Panc1 (cell line): ENCODE results near the gene NDUFB11. TPM values are rescaled to one million over a fixed set of nuclear protein-coding genes. Genes with fewer than 3 reads are reported as not detected.
"Not testable (repeated sequence)": the region's sequence is repeated elsewhere in the genome, so short reads cannot be mapped to it uniquely, and the experiment has no call there.

Experiments used
- ATAC-seq: fragments of 200-7000 bp; cut with Tn5 transposase; 2 replicates; pipeline ENCODE4 v1.9.1; 2020; ENCODE audit warnings: mild to moderate bottlenecking, moderate library complexity
- BruUV-seq: library from RNA; stranded (reverse); fragments of 400-500 nt; replicated peaks from 2 replicates; lab custom pipeline; 2021; lab: Mats Ljungman, UMichigan
- CTCF ChIA-PET: fragments of 300-600 bp; sonication (Branson Sonifier 250); formaldehyde crosslinking; loops from one replicate; lab custom pipeline; 2022; ENCODE audit warnings: antibody characterized with exemption; lab: Charles Lee
- POLR2A ChIA-PET: fragments of 300-600 bp; sonication (Branson Sonifier 250); formaldehyde crosslinking; loops from one replicate; lab custom pipeline; 2022; ENCODE audit warnings: antibody characterized with exemption; lab: Charles Lee
- DNase-seq: peaks from one replicate; pipeline ENCODE4 v3.0.0-alpha.2; 2010; ENCODE audit warnings: low read depth, low spot score
- H3K27ac ChIP-seq: 2 replicates; pipeline ENCODE4 v1.5.1; 2011; ENCODE audit warnings: mild to moderate bottlenecking, low read length, inconsistent platforms
- H3K27me3 ChIP-seq: fragments of 200-500 bp; sonication (Bioruptor generic); 2 replicates; pipeline ENCODE4 v1.6.0; 2014; ENCODE audit warnings: low read length, inconsistent platforms; ENCODE audit not compliant: control insufficient read depth, insufficient read depth
- H3K36me3 ChIP-seq: fragments of 200-500 bp; sonication (Bioruptor generic); 2 replicates; pipeline ENCODE4 v1.5.1; 2014; ENCODE audit warnings: inconsistent platforms, mild to moderate bottlenecking, low read length, moderate library complexity; ENCODE audit not compliant: control insufficient read depth, insufficient read depth
- H3K4me1 ChIP-seq: 2 replicates; pipeline ENCODE4 v1.5.1; 2011; ENCODE audit warnings: inconsistent platforms, mild to moderate bottlenecking, low read length, moderate library complexity; ENCODE audit not compliant: control insufficient read depth, insufficient read depth
- H3K4me3 ChIP-seq, 2 experiments: 2 replicates each; pipeline ENCODE4 v1.5.1; 2011 to 2012; ENCODE audit warnings: low read depth in 2 of 2, low read length in 2 of 2, mild to moderate bottlenecking in 2 of 2, inconsistent platforms in 1 of 2, moderate library complexity in 1 of 2
- H3K9me3 ChIP-seq: fragments of 200-500 bp; sonication (Bioruptor generic); 2 replicates; pipeline ENCODE4 v1.5.1; 2014; ENCODE audit warnings: low read depth, mild to moderate bottlenecking, inconsistent platforms, low read length, moderate library complexity; ENCODE audit not compliant: control insufficient read depth, insufficient read depth
- POLR2AphosphoS5 ChIP-seq: IDR thresholded peaks from 2 replicates; pipeline ENCODE4 v1.6.1; 2012; ENCODE audit warnings: mild to moderate bottlenecking, low read depth, low read length, moderate library complexity
- REST ChIP-seq, 2 experiments: IDR thresholded peaks; 2 replicates each; pipeline ENCODE4 v1.6.1; 2011 to 2012; ENCODE audit warnings: low read depth in 2 of 2, control low read depth in 1 of 2, low read length in 1 of 2, mild to moderate bottlenecking in 1 of 2, moderate library complexity in 1 of 2; ENCODE audit not compliant: insufficient read depth in 1 of 2
- SIN3A ChIP-seq: IDR thresholded peaks from 2 replicates; pipeline ENCODE4 v1.6.1; 2012; ENCODE audit warnings: low read depth, mild to moderate bottlenecking, low read length, moderate library complexity, borderline replicate concordance; ENCODE audit not compliant: insufficient read depth
- TCF7L2 ChIP-seq: IDR thresholded peaks from 2 replicates; pipeline ENCODE4 v1.6.1; 2011; ENCODE audit warnings: mild to moderate bottlenecking, low read depth, low read length, inconsistent platforms
- in situ Hi-C: cut with HindIII; loops from 2 replicates; pipeline ENCODE4 v1.10.0; 2016; ENCODE audit warnings: low sequenced_read_pairs, low pct_unique_long_range_greater_than_20kb
- intact Hi-C: fragments of 100-400 bp; cut with micrococcal nuclease; formaldehyde crosslinking; loops from one replicate; pipeline ENCODE4 v1.10.0; 2022; ENCODE audit not compliant: unreplicated experiment
- total RNA-seq: library from RNA; stranded (reverse); gene quantifications from one replicate; pipeline ENCODE4 v1.2.1, GENCODE V29; 2021; ENCODE audit not compliant: unreplicated experiment
- TF ChIP-seq, protein P1 (sequence below): fragments of 450-650 bp; IDR thresholded peaks from 2 replicates; pipeline ENCODE4 v1.5.1; 2017; ENCODE audit warnings: mild to moderate bottlenecking

Gene NDUFB11
- total RNA-seq, 1 experiment from 2014 or later, result 109 TPM

- ATAC-seq (no peak), DNase-seq (no peak)
- Histone ChIP-seq H3K36me3 (no peaks in the 10 kb centered on the region; the same call in 1 of the 2 replicates), H3K9me3 (no peaks in the 10 kb centered on the region), H3K4me3 (no peak overlapping the region), H3K27me3 (no peaks in the 10 kb centered on the region), H3K4me1 (no peaks in the 10 kb centered on the region), H3K27ac (no peak overlapping the region)
- intact Hi-C loops (no loop called here), in situ Hi-C loops (no loop called here)
- BruUV-seq, result no TSS peak
- CTCF ChIA-PET, result no interaction called here
- POLR2A ChIA-PET, result no interaction called here
- TF ChIP-seq TCF7L2, result no peak
- TF ChIP-seq, protein P1, sequence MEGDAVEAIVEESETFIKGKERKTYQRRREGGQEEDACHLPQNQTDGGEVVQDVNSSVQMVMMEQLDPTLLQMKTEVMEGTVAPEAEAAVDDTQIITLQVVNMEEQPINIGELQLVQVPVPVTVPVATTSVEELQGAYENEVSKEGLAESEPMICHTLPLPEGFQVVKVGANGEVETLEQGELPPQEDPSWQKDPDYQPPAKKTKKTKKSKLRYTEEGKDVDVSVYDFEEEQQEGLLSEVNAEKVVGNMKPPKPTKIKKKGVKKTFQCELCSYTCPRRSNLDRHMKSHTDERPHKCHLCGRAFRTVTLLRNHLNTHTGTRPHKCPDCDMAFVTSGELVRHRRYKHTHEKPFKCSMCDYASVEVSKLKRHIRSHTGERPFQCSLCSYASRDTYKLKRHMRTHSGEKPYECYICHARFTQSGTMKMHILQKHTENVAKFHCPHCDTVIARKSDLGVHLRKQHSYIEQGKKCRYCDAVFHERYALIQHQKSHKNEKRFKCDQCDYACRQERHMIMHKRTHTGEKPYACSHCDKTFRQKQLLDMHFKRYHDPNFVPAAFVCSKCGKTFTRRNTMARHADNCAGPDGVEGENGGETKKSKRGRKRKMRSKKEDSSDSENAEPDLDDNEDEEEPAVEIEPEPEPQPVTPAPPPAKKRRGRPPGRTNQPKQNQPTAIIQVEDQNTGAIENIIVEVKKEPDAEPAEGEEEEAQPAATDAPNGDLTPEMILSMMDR, result no peak
Observed at GRCh38 chrX:47138171-47138570, 6.3 kb downstream of the NDUFB11 start.

DNA sequence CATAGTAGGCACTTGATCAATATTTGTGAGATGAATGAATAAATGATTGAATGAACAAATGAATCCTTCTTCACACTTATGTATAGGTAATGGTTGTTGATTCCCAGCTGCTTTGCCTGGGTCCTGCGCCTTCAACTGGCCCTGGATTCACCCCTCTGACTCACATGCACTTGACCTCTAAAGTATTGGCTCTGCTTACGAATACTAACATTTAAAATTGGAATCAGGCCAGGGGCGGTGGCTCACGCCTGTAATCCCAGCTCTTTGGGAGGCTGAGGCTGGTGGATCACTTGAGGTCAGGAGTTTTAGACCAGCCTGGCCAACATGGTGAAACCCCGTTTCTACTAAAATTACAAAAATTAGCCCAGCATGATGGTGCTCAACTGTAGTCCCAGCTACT is 8.9 kb downstream of the NDUFB11 start:
- H3K27ac ChIP-seq, in situ Hi-C loops, H3K4me1 ChIP-seq, POLR2A ChIA-PET, H3K9me3 ChIP-seq, intact Hi-C loops, H3K36me3 ChIP-seq, ATAC-seq, H3K27me3 ChIP-seq, BruUV-seq, DNase-seq, CTCF ChIA-PET, H3K4me3 ChIP-seq: not testable (repeated sequence)

- H3K4me3 ChIP-seq, result no peak overlapping the region
- H3K27me3 ChIP-seq, result no peaks in the 10 kb centered on the region
- in situ Hi-C loops (no loop called here), intact Hi-C loops (no loop called here)
- BruUV-seq, result no TSS peak
- no peaks in the 10 kb centered on the region for H3K4me1 ChIP-seq
- TF ChIP-seq POLR2AphosphoS5, result no peak
- no peak for TF ChIP-seq SIN3A
- no peak for ATAC-seq
- no peaks in the 10 kb centered on the region for H3K36me3 ChIP-seq
- no peak overlapping the region for H3K27ac ChIP-seq
- H3K9me3 ChIP-seq, result no peaks in the 10 kb centered on the region
- ChIA-PET POLR2A (no interaction called here), CTCF (interaction anchor here (0.6 kb wide), 1 partner anchor 28 kb away, joined by 5 read pairs; no protein-coding TSS in a partner anchor)
- no peak for DNase-seq
Observed at GRCh38 chrX:47133493-47133892, 11.0 kb downstream of the NDUFB11 start.

DNA sequence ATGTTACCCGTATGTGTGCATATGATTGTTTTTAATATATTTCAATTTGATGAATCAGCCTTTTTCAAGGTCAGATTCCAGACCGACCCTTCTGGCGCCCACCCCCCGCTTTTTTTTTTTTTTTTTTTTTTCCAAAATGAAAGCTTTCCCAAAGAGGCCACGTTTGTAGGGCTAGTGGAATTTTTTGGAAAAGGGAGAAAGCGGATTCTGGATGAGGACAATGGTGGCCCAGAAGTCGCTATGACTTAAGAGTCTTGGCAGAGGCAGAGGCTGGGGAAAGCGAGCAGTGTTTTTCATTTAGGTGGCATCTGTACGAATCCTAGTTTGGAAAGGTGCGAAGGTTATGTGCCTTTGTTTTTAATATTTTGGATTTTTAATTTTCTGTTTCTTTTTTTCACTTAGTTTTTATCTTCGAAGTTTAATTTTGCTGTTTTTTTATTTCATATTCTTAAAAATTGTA is 14.6 kb downstream of the NDUFB11 start:
- H3K27ac ChIP-seq, result peak overlapping the region; percentile 80
- intact Hi-C loops (no loop called here), in situ Hi-C loops (no loop called here)
- ATAC-seq, result no peak
- peak overlapping the region; percentile 69 to 83 for H3K4me3 ChIP-seq
- H3K4me1 ChIP-seq, result no peaks in the 10 kb centered on the region
- CTCF ChIA-PET, result no interaction called here
- no peak for DNase-seq
- H3K9me3 ChIP-seq, result no peaks in the 10 kb centered on the region
- POLR2A ChIA-PET, result interaction anchor here (0.6 to 0.7 kb wide), 2 partner anchors 143 to 494 kb away, joined by 3 read pairs; no protein-coding TSS in a partner anchor
- H3K36me3 ChIP-seq, result no peaks in the 10 kb centered on the region
- TF ChIP-seq REST (IDR thresholded peaks at IDR 0.05; ENCODE audit: insufficient read depth in 1 of 2, low read depth in 2 of 2, low read length in 1 of 2) (no peak), TCF7L2 (no peak)
- TF ChIP-seq, protein P1, result no peak
- no TSS peak for BruUV-seq
- H3K27me3 ChIP-seq, result no peaks in the 10 kb centered on the region
